GM21528 (cell line): ENCODE data around the gene FLOT2.
"Not testable (repeated sequence)": the region's sequence is repeated elsewhere in the genome, so short reads cannot be mapped to it uniquely, and the experiment has no call there.

ENCODE experiments used
- ATAC-seq: cut with Tn5 transposase; IDR thresholded peaks from one replicate; pipeline ENCODE4 v1.9.1; 2021; ENCODE audit warnings: mild to moderate bottlenecking, moderate library complexity; ENCODE audit not compliant: unreplicated experiment, low FRiP score

FLOT2 gene

DNA sequence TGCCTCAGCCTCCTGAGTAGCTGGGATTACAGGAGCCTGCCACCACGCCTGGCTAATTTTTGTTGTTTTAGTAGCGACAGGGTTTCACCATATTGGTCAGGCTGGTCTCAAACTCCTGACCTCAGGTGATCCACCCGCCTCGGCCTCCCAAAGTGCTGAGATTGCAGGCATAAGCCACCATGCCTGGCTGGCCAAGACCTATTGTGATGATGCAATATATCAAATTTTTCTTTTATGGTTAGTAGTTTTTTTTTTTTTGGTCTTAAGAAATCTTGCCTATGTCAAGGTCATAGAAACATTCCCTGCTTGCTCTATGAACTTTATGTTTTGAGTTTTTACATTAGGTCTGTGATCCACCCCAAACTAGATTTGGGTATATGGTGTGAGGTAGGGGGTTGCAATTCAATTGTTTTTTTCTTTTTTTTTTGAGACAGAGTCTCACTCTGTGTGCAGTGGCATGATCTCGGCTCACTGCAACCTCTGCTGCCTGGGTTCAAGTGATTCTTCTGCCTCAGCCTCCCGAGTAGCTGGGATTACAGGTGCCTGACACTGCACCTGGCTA, 20.3 kb downstream of the FLOT2 start:
- ATAC-seq = not testable (repeated sequence)

DNA sequence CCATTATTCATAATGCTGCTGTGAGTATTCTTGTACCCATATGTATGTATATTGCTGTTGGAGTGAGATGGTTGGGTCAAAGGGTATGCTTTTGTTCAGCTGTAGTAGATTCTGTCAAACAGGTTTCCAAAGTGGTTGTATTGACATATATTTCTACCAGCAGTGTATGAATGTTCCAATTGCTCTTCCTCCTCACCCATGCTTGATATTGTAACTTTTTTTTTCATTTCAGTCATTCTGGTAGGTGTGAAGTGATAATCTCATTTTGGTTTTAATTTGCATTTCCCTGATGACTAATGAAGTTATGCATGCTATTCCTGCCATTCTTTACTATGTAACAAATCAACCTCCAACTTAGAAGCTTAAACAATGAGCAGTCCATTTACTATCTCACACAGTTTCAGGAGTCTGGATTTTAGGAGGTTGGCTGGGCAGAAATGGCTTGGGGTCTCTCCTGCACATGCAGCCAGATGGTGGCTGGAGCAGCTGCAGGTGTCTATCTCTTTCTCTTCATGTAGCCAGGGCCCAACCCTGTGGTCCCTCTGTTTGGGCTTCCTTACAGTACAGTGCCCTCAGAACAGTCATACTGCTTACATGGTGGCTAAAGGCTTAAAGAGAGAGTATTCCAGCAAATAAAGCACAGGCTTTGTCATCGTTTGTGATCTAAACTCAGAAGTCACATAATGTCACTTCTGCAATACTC, 21.5 kb downstream of the FLOT2 start:
- ATAC-seq = no peak

DNA sequence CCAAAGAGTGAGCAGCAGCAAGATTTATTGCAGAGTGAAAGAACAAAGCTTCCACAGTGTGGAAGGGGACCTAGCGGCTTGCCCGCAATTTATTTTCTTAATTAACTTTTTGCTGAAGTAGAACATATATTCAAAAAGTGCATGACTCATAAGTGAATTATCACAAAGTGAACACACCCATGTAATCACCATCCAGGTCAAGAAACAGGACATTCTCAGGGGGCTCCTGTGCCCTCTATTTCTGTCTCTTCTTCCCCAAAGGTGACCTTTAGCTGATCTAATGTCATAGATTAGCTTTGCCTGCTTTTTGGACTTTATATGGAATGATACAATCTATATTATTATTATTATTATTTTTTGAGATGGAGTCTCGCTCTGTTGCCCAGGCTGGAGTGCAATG, 22.8 kb downstream of the FLOT2 start:
- ATAC-seq = no peak

DNA sequence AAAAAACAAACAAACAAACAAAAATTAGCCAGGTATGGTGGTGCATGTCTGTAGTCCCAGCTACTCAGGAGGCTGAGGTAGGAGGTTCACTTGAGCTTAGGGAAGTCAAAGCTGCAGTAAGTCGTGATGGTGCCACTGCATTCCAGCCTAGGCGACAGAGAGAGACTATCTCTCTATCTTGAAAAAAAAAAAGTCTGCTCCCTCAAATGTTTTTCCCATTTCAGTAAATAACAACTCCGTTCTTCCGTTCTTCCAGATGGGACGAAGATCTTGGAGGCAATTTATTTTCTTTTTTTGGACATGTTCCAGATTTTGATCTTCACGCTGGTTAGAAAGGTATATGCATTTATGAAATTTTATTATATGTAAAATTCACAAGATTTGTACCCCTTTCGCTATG, 23.7 kb downstream of the FLOT2 start:
- ATAC-seq = no peak

DNA sequence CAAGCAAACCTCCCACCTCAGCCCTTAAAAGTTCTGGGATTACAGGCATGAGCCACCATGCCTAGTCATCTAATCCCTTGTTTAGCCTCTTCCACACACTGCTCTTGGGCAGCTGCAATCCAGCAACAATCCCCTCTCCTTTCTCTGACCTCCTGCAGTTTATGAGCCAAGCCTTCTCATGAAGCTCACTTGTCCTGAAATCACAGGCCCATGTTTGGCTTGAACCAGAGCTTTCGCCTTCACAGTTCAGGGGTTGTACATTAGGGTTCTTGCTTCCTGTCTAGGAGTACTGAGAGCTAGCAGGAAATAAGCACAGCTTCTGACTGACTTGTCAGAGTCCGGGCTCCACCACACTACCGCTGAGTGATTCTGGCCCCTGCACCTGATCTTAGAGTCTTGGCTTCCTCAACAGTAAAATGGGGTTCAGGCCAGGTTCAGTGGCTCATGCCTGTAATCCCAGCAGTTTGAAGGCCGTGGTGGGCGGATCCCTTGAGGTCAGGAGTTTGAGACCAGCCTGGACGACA, 26.4 kb downstream of the FLOT2 start:
- peak; percentile 77 for ATAC-seq

DNA sequence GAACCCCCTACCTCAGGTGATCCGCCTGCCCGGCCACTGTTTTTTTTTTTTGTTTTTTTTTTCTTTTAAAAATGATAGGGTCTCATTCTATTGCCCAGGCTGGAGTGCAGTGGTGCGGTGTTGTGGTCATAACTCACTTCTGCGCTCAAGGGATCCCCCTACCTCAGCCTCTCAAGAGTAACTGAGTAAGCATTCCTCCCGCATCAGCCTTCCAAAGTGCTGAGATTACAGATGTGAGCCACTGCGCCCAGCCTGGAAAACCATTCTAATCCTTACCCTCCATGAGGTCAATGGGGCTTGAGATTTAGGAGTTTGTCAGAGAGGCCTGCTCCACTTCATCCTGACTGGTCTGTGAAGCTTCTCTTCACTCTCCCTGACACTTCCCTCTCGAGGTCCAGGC, 30.3 kb downstream of the FLOT2 start:
- ATAC-seq = no peak

DNA sequence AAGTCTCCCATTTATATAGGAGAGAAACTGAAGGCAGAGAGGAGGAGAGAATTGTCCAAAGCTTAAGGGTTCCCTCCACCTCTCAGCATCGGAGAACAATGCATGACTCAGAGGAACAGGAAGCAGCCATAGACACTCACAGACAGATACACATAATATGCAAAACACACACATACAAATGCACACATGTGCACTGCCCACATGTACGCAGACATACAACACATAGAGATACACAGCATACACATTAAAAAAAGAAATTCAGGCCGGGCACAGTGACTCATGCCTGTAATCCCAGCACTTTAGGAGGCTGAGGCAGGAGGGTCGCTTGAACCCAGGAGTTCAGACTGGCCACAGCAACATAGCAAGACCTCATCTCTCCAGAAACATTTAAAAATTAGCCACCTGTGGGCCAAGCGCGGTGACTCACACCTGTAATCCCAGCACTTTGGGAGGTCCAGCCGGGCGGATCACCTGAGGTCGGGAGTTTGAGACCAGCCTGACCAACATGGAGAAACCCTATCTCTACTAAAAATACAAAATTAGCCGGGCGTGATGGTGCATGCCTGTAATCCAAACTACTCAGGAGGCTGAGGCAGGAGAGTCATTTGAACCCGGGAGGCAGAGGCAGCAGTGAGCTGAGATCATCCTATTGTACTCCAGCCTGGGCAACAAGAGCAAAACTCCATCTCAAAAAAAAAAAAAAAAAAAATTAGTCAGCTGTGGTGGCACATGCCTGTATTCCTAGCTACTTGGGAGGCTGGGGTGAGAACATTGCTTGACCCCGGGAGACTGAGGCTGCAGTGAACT, 31.4 kb downstream of the FLOT2 start:
- no peak for ATAC-seq

DNA sequence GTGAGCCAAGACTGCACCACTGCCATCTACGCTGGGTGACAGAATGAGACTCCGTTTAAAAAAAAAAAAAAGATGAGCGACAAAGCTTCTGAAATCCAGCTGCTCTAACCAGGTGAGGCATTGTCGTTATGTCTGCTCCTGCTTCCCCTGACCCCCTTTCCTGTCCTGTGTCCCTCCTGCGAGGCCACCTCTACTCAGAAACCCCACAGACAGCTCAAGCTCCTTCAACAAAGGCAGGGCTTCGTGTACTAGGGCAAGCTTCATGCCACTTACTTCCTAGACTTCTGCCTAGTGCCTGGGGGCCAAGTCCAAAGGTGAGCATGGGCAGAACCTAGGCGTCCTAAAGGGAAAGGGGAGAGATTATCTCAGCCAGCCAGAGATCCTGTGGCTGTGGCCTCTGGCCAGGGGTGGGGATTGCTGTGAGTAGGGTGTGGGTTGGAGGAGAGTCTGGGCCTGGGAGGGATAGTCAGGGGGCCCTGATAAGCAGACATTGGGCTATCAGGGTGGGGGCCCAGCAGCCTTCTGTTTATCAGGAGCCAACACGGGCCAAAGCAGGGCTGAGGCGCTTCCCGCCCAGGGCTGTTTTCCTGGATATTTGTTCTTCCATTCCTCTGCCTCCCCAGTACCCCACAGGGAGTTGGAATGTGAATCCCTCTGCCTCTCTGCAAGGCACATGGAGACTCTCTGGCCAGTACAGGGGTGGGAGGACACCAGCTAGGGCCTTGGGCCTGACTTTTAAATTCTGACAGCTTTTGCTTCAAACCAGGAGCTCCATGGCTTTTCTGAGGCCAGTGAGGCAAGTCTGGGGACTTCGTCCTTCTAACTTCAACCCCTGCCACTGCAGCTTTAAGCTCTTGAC, 32.3 kb downstream of the FLOT2 start:
- no peak for ATAC-seq

DNA sequence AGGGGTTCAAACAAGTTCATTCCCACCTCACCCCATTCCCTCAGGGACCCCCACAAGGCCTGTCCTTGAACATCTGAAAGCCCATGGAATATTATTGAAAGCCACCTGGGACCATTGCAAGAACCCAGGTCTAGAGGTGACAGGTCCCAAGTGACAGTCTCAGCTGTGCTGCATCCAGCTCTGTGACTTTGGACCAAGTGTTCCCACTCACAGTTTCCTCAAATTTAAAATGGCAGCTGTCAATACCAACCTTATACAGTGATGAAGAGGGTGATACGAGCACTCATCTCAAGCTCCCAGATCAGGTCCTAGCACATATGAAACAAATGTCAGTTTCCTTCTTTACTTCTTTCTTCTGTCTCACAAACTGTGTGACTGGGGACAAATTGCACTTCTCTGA, 33.6 kb downstream of the FLOT2 start:
- no peak for ATAC-seq

DNA sequence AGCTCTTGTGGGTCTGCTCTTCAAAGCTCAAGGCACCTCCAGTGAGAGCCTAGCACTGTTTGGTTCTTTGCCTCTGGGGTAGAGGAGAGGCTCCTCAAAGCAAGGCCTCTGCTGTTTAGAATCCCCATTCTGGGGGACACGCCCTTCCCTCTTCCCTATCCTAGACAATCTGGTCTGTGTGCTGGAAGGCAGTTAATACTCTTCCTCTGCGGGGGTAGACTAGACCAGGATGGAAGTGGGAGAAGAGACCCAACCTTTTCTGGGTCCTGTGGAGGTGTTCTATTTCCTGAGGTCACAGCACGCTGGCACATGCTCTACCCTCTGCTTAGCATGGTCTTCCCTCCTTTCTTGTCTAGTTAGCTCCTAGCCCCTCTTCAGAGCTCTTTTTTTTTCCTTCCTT, 35.0 kb downstream of the FLOT2 start:
- no peak for ATAC-seq

DNA sequence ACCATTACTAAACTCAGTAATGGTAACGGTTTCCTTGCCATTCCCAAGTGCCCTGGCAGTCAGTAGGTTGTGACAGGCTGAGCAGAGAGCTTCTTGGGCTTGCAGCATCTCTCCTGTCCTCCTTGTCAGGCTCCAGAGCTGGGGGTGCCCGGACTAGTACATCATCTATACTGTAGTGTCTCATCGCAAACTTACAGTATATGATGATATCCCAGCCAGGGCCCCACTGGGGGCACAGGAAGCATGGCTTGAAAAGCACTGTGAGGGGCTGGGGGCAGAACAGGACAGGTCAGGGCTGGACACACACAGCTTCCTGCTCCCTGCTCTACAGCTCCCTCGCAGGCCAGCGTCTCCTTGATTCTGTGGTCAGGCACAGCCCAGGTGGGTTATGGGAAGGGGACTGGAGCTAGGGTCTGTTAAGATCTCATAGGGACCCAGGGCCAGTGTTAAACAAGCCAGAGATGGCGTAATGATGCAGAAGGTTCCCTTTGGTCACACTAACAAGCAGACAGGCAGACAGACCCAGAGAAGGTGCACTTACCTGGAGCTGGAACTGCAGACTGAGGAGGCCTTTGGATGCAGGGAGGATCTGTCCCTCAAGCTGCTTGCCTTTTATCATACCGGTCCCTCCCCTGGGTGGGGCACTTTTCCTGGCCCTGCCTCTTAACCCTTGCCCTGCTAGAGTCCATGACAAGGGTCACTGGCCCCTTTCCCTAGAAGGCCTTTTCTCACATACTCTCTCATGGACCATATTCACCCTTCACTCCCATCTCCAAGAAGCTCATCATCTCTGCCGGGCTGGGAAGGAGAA, 35.9 kb downstream of the FLOT2 start:
- no peak for ATAC-seq

DNA sequence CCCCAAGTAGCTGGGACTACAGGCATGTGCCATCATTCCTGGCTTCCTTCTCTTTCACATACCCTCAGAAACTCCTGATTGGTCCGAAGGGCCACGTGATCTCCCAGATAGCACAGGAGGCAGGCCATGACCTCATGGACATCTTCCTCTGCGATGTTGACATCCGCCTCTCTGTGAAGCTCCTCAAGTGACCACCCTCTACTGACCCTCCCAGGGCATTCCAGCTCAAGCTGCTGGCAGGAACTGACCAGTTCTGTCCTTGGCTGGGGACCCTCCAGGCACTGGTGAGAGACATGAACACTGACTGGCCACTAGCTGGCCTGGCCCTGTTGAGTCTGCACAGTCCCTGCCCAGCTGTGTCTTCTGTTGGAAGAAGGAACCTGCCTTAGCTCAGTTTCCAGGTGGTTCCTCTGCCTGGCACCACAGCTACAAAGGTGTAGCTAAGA, 37.1 kb downstream of the FLOT2 start:
- ATAC-seq = no peak

DNA sequence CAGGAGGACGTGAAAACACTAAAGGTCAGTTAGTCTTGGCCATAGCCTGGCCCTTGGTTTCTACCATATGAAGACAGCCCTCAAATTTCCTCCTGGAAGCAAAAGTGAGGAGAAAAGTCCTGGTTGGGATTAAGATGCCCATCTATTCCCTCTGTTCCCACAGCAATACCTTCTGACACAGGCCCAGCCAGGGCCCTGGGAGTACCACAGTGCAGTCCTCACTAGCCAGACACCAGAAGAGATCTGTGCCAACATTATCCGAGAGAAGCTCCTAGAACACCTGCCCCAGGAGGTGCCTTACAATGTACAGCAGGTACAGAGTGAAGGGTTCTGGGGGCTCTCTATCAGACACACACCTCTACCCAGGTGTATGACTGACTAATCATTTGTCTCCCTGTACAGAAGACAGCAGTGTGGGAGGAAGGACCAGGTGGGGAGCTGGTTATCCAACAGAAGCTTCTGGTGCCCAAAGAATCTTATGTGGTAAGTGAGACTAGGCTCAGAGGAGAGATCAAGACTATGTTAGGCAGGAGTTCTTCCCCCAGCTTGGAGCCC, 38.7 kb downstream of the FLOT2 start:
- ATAC-seq = no peak

DNA sequence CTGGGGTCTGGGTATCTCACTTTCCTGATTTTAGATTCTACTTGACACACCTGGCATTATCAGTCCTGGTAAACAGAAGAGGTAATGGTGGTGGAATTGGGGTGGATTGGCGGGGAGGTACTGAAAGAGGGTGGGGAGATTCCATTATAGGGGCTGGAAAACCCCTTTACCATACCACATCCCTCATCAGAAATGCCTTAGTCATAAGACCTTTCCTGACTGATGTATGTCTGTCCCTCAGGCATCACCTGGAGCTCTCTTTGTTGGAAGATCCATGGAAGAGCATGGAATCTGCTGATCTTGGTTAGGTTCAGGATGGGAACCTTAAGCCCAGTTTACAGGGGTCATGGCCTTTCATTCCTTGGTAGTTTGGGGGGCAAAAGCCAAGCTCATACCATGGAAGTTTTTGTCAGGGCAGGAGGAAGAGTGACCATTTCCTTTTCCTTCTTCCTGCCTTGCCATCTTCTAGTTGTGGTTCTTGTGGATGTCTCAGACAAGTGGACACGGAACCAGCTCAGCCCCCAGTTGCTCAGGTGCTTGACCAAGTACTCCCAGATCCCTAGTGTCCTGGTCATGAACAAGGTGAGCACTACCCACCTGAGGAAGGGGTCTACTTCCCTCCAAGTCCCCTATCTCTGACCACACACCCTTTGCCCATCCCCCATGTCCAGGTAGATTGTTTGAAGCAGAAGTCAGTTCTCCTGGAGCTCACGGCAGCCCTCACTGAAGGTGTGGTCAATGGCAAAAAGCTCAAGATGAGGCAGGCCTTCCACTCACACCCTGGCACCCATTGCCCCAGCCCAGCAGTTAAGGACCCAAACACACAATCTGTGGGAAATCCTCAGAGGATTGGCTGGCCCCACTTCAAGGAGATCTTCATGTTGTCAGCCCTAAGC, 39.4 kb downstream of the FLOT2 start:
- no peak for ATAC-seq

DNA sequence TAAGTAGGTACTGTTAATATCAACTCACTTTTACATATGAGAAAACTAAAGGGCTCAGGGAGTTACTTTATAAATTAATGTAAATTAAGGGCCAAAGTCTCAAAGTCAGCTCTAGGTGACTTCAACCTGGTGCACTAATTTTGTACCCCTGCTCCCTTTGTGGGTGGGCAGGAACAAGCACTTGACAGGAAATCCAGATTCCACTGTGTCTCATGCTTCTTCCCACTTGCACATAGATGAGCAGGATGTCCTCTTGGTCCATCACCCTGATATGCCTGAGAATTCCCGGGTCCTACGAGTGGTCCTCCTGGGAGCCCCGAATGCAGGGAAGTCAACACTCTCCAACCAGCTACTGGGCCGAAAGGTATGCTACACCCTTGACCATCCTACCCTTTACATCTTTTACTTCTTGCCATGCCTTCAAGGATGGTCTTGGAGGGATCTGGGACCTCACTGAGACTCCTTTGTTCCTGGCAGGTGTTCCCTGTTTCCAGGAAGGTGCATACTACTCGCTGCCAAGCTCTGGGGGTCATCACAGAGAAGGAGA, 41.4 kb downstream of the FLOT2 start:
- ATAC-seq = no peak

DNA sequence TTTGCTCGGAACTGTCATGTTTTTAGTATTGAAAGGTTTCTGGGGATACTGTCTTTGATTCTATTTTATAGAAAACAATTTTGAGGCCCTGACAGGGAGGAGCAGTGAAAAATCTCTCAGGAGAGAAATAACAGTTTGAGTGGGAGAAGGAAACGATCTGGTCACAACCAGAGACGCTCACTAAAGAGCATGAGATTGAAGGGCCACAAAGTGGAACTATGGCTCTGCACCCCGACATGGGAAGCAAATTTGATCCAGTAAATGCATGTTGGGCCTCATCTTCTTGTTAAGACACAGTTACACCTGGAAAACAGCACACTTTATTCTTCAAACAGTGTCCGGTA, 42.2 kb downstream of the FLOT2 start:
- ATAC-seq = no peak

DNA sequence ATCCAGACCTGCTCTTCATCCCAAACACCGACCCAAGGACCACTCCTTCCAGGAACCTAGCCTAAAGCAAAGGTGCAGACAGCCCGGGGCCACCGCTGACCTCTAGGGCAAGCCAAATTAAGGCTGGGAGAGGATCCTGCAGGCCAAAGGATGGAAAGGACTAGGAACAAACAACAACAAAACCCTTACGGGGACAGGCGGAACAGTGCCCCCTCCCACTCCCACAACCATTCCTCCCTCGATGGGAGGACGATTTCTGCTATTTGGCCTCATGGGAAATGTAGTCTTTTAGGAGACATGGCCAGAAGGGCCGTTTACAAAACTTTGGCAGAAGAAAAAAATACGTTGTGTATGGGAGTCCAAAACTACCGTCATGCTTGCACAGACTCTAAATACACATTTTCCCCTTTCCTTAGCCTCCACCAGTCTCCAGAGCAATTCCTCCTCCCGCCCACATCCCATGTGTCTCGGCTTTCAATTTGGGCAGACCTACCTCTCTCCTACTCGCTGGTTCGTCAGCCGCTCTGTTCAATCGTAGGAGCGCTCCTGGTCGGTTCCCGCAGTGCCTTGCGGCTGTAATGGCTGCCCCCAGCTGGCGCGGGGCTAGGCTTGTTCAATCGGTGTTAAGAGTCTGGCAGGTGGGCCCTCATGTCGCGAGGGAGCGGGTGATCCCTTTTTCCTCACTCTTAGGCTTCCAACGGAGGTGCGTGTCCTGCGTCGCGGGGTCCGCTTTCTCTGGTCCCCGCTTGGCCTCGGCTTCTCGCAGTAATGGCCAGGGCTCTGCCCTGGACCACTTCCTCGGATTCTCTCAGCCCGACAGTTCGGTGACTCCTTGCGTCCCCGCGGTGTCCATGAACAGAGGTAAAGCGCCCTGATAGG, 42.8 kb downstream of the FLOT2 start, which contains the start of gene ERAL1:
Gene ERAL1, plus strand, starts transcription at position 560 of the 879 bp plus-strand sequence. Its CDS starts 19 bp downstream, at position 579.
- ATAC-seq = peak; percentile 85
